GM21390 (cell line): ENCODE results near the gene USP20.
A peak's percentile ranks its signal among the peaks of the same experiment; 100 is the strongest.

ENCODE experiments used
- ATAC-seq: cut with Tn5 transposase; IDR thresholded peaks from one replicate; pipeline ENCODE4 v1.9.1; 2021; ENCODE audit not compliant: unreplicated experiment

USP20 gene

GRCh38 chr9:129823542-129823934 lies 11.7 kb upstream of the USP20 start:
- no peak for ATAC-seq

GRCh38 chr9:129823935-129824601 lies 11.2 kb upstream of the USP20 start, which contains the start of gene TOR1A:
TOR1A (minus strand) TSS chr9:129824136; CDS start chr9:129824085, 51 bp downstream.
- ATAC-seq, result peak; percentile 91

- no peak for ATAC-seq
Measured at GRCh38 chr9:129826344-129826743, 8.9 kb upstream of the USP20 start.

- ATAC-seq, result no peak
Measured at GRCh38 chr9:129826759-129827158, 8.5 kb upstream of the USP20 start.

GRCh38 chr9:129828051-129828450 lies 7.2 kb upstream of the USP20 start:
- ATAC-seq, result no peak

- ATAC-seq, result no peak
Measured at GRCh38 chr9:129828969-129829368, 6.3 kb upstream of the USP20 start.

GRCh38 chr9:129832982-129833381 lies 2.3 kb upstream of the USP20 start:
- ATAC-seq, result no peak

- ATAC-seq, result peak; percentile 26
Measured at GRCh38 chr9:129834489-129835127, 650 bp upstream of the USP20 start.

- no peak for ATAC-seq
Measured at GRCh38 chr9:129835860-129836223, 584 bp downstream of the USP20 start.

- no peak for ATAC-seq
Measured at GRCh38 chr9:129836311-129837007, 1.2 kb downstream of the USP20 start.

- ATAC-seq, result no peak
Measured at GRCh38 chr9:129838707-129839259, 3.5 kb downstream of the USP20 start.

GRCh38 chr9:129839324-129840023 lies 4.2 kb downstream of the USP20 start:
- no peak for ATAC-seq

GRCh38 chr9:129840034-129840433 lies 4.8 kb downstream of the USP20 start:
- no peak for ATAC-seq

- ATAC-seq, result no peak
Measured at GRCh38 chr9:129841071-129841470, 5.8 kb downstream of the USP20 start.

- ATAC-seq, result no peak
Measured at GRCh38 chr9:129845373-129845772, 10.1 kb downstream of the USP20 start.

- no peak for ATAC-seq
Measured at GRCh38 chr9:129848712-129849441, 13.6 kb downstream of the USP20 start.

- no peak for ATAC-seq
Measured at GRCh38 chr9:129849901-129850300, 14.6 kb downstream of the USP20 start.

GRCh38 chr9:129850821-129851550 lies 15.7 kb downstream of the USP20 start:
- ATAC-seq, result no peak

- ATAC-seq, result no peak
Measured at GRCh38 chr9:129851821-129852220, 16.6 kb downstream of the USP20 start.

- ATAC-seq, result no peak
Measured at GRCh38 chr9:129852579-129852978, 17.3 kb downstream of the USP20 start.
